ENCODE data around the gene TSPAN2.

TSPAN2 gene

DNA sequence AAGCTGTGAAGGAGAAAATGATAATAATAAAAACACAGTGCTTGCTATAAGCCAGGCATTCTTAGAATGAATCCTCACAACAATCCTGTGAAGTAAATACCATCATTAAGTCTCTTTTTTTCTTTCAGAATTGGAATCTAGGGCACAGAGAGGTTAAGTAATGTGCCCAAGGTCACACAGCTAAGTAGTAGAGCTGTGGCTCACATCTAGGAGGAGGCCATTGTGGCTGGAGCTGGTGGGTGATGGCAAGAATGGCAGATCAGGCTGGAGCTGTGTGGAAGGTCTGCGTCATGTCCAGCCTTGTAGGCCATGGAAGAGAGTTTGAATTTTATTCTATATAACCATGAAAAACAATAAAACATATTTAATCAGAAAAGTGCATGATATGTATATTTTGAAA is 38.2 kb upstream of the TSPAN2 start:
- in situ Hi-C loops (cut with HindIII; ENCODE audit: low sequenced_read_pairs): no loop called here
- no peak for DNase-seq (ENCODE audit: low read depth, low spot score)
- TF ChIP-seq, protein P1, sequence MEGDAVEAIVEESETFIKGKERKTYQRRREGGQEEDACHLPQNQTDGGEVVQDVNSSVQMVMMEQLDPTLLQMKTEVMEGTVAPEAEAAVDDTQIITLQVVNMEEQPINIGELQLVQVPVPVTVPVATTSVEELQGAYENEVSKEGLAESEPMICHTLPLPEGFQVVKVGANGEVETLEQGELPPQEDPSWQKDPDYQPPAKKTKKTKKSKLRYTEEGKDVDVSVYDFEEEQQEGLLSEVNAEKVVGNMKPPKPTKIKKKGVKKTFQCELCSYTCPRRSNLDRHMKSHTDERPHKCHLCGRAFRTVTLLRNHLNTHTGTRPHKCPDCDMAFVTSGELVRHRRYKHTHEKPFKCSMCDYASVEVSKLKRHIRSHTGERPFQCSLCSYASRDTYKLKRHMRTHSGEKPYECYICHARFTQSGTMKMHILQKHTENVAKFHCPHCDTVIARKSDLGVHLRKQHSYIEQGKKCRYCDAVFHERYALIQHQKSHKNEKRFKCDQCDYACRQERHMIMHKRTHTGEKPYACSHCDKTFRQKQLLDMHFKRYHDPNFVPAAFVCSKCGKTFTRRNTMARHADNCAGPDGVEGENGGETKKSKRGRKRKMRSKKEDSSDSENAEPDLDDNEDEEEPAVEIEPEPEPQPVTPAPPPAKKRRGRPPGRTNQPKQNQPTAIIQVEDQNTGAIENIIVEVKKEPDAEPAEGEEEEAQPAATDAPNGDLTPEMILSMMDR (IDR thresholded peaks at IDR 0.05; ENCODE audit: low read depth, low read length): no peak
- H3K4me3 ChIP-seq (ENCODE audit: low read depth, low read length): no peak overlapping the region

DNA sequence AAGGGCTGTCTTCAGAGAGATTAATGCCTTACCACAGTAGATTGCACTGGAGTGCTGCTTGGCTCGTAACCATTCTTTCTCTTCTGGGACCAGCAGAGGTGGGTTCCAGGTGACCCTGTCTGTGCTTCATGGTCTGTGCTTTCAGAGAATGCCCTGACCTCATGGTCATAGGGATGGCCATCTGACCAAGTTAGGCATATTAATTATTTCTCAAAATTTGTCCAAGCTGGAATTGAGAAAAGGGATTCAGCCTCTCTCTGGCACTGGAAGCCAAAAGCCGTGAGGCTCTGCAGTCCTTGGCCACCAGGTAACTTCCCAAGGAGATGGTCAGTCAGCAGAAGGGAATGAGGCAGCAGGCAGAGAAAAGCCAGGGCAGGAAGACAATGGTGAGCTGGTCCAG is 37.2 kb upstream of the TSPAN2 start:
- in situ Hi-C loops (cut with HindIII; ENCODE audit: low sequenced_read_pairs): no loop called here
- DNase-seq (ENCODE audit: low read depth, low spot score): no peak
- no peak overlapping the region for H3K4me3 ChIP-seq (ENCODE audit: low read depth, low read length)
- TF ChIP-seq, protein P1 (IDR thresholded peaks at IDR 0.05; ENCODE audit: low read depth, low read length): no peak

DNA sequence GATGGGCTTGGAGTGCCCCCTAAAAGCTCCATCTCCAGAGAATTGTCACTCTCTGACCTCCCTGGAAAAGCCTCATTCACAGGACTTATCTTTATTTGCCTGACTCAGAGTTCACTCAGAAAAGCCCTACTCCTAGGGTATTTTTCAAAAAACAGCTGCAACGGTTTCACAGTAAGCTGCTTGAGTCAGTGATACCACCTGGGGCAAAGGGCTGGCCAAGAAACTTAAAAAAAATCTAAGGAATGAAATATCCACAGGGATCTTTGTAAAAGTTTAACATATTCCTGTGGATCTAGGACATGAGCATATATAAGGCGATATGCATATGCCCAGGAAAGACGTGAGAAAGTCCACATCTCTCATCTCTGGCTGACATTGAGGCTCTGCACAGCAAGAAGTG is 33.8 kb upstream of the TSPAN2 start:
- no peak overlapping the region for H3K4me3 ChIP-seq (ENCODE audit: low read depth, low read length)
- in situ Hi-C loops (cut with HindIII; ENCODE audit: low sequenced_read_pairs): no loop called here
- DNase-seq (ENCODE audit: low read depth, low spot score): peak; percentile 40
- TF ChIP-seq, protein P1 (IDR thresholded peaks at IDR 0.05; ENCODE audit: low read depth, low read length): no peak

DNA sequence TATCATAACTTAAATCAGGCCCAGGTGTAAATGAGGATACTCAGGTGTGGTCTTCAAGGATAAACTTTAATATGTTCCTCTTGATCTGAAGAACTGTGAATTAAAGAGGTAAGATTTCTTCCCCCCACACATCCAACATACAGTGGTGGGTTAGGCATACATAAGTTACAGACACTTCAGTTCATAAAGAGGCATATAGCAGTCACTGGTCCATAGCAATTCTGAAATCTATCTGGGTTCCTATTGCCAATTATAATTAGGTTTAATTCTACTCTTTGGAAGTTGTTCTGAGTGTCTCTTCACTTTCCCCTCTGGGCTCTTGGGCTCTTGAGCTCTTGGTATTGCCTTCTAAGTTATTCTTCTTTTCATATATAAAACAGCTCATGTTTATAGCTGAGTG is 32.5 kb upstream of the TSPAN2 start:
- H3K4me3 ChIP-seq (ENCODE audit: low read depth, low read length): no peak overlapping the region
- TF ChIP-seq, protein P1 (IDR thresholded peaks at IDR 0.05; ENCODE audit: low read depth, low read length): no peak
- in situ Hi-C loops (cut with HindIII; ENCODE audit: low sequenced_read_pairs): no loop called here
- DNase-seq (ENCODE audit: low read depth, low spot score): no peak

DNA sequence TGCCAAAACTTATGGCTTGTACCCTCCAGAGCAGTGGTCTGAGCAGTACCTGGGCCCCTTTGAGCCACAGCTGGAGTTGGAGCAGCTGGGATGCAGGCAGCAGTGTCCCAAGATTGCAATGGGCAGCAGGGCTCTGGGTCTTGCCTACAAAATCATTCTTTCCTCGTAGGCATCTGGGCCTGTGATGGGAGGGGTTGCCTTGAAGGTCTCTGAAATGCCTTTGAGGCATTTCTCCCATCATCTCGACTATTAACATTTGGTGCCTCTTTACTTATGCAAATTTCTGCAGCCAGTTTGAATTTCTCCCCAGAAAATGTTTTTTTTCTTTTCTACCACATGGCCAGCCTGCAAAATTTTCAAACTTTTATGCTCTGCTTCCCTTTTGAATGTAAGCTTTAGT is 31.0 kb upstream of the TSPAN2 start:
- H3K4me3 ChIP-seq (ENCODE audit: low read depth, low read length): no peak overlapping the region
- in situ Hi-C loops (cut with HindIII; ENCODE audit: low sequenced_read_pairs): no loop called here
- no peak for DNase-seq (ENCODE audit: low read depth, low spot score)
- TF ChIP-seq, protein P1 (IDR thresholded peaks at IDR 0.05; ENCODE audit: low read depth, low read length): no peak

DNA sequence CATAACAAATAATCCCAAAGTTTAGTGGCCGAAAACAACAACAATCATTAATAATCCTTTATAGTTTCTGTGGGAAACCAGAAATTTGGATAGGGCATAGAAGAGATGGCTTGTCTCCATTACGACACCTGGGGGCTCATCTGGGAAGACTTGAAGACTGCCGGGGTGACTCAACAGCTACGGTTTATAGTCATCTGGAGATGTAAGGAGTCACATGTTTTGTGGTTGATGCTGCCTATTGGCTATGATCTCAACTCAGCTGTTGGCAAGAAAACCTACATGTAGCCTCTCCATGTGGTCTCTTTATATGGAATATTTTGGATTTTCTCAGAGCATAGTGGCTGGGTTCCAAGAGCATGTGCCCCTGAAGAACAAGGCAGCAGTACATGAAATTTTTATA is 29.3 kb upstream of the TSPAN2 start:
- in situ Hi-C loops (cut with HindIII; ENCODE audit: low sequenced_read_pairs): no loop called here
- H3K4me3 ChIP-seq (ENCODE audit: low read depth, low read length): no peak overlapping the region
- no peak for DNase-seq (ENCODE audit: low read depth, low spot score)
- TF ChIP-seq, protein P1 (IDR thresholded peaks at IDR 0.05; ENCODE audit: low read depth, low read length): no peak

DNA sequence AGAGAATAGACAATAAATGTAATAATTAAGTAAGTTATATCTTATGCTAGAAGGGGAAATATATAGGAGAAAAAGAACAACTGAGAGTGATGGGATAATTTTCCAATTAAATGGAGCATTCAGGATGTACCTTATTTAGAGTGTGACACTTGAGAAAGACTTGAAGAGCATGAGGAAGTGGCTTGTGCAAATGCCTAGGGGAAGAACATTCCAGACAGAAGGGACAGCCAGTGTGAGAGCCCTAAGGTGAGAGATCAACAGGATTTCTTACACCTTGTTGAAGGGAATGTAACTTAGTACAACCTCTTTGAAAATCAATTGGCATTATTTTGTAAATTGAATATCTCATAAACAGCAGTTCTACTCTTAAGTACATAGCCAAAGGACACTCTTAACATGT is 28.8 kb upstream of the TSPAN2 start:
- TF ChIP-seq, protein P1 (IDR thresholded peaks at IDR 0.05; ENCODE audit: low read depth, low read length): no peak
- in situ Hi-C loops (cut with HindIII; ENCODE audit: low sequenced_read_pairs): no loop called here

More for the DNA sequence above, 28.8 kb upstream of the TSPAN2 start:
- DNase-seq (ENCODE audit: low read depth, low spot score): no peak
- H3K4me3 ChIP-seq (ENCODE audit: low read depth, low read length): no peak overlapping the region
